ENCODE results near the gene RASGEF1B. TPM values are rescaled to one million over a fixed set of nuclear protein-coding genes. Genes with fewer than 3 reads are reported as not detected.

Gene RASGEF1B
- total and polyA plus RNA-seq, 9 of the 15 experiments (the other 6 are each of a cell fraction or from before 2014, with no cell fraction given) = 0.04 to 0.57 (median 0.22) TPM

DNA sequence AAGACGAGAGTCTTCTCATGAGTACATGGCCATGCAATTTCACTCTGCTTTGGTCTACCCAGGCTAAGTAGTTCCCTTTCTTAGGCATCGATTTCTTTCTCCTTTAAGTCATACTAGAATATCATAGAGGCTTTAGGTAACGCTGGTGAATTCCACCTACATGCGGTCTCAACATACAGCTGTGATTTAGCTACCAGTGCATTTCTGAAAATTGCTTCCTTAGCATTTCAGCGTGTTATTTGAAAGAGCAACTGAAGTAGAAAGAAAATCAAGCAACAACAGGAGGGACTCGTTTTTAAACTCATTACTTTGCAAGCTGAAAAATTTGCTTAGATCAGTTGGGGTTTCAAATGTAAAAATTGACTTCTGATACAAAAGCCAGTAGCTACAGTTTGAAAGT is 48.1 kb upstream of the RASGEF1B start (continued):
- TF ChIP-seq TSHZ1 (CRISPR knock-in tag; IDR thresholded peaks at IDR 0.05) (no peak), STAT5A (IDR thresholded peaks at IDR 0.05; ENCODE audit: borderline replicate concordance, low read length) (no peak)

DNA sequence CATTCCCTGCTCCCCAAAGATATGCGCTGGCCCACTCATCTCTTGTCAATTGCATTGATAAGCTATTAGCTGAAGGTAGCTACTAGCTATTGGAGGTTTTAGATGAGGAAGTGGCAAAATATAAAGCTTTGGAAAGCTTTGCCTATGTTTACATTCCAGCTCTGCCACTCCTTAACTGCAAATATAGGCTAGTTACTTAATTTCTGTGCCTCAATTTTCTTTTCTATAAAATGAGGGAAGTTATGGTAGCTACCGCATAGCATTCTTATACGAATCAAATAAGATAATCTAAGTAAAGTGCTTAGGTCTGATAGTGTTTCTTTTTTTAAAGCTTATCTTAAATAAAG is 47.7 kb upstream of the RASGEF1B start:
- no peaks in the 10 kb centered on the region for H3K79me2 ChIP-seq (ENCODE audit: control insufficient read depth, insufficient read depth, low read length)
- BruUV-seq (replicated peaks) = no TSS peak
- no peaks in the 10 kb centered on the region for H3K9me3 ChIP-seq (replicated peaks; ENCODE audit: control insufficient read depth, insufficient read depth, low read depth, low read length)
- no peaks in the 10 kb centered on the region for H3K36me3 ChIP-seq (ENCODE audit: control insufficient read depth, insufficient read depth, low read length)
- FAIRE-seq = no peak
- no peak for ATAC-seq
- no peaks in the 10 kb centered on the region for H3K27me3 ChIP-seq (ENCODE audit: control insufficient read depth in 2 of 2, insufficient read depth in 2 of 2, low read length in 2 of 2)
- TF ChIP-seq MECOM (CRISPR knock-in tag; IDR thresholded peaks at IDR 0.05) (no peak), GTF2B (IDR thresholded peaks at IDR 0.05; ENCODE audit: extremely low read depth, insufficient read length) (no peak), HOXB6 (CRISPR knock-in tag; IDR thresholded peaks at IDR 0.05; ENCODE audit: borderline replicate concordance) (no peak), PTTG1 (tag; IDR thresholded peaks at IDR 0.05; ENCODE audit: low read depth) (no peak)
- H4K20me1 ChIP-seq (replicated peaks; ENCODE audit: control insufficient read depth, insufficient read depth, low read length) = no peaks in the 10 kb centered on the region
- ChIA-PET CTCF (ENCODE audit: low intra/inter-chr PET ratio) (no interaction called here), POLR2A (interaction anchor here (0.6 kb wide), 1 partner anchor 1483 kb away, joined by 3 read pairs; no protein-coding TSS in a partner anchor)
- DNase-seq (ENCODE audit: extremely low read depth in 1 of 4, low spot score in 3 of 4) = no peak
- H3K4me1 ChIP-seq (replicated peaks in 1 of 2; ENCODE audit: control insufficient read depth in 2 of 2, insufficient read depth in 2 of 2, low read length in 2 of 2) = no peaks in the 10 kb centered on the region
- no peak overlapping the region for H3K27ac ChIP-seq (ENCODE audit: extremely low read depth, low read depth, low read length)
- H3K9me1 ChIP-seq (ENCODE audit: control insufficient read depth, insufficient read depth, low read length) = no peaks in the 10 kb centered on the region
- in situ Hi-C loops (cut with MboI) (no loop called here), intact Hi-C loops (cut with micrococcal nuclease) (no loop called here)
- no peak overlapping the region for H3K4me3 ChIP-seq
- WGBS (ENCODE audit: insufficient coverage, low coverage, missing lambda C conversion rate) = 10% methylated on average over 3 of the region's 3 CpGs
- no peak overlapping the region for H3K9ac ChIP-seq (ENCODE audit: insufficient read depth in 1 of 2, low read depth in 2 of 2, low read length in 2 of 2)
- no peak overlapping the region for H2AFZ ChIP-seq (ENCODE audit: low read depth, low read length)
- no peak overlapping the region for H3K4me2 ChIP-seq (ENCODE audit: insufficient read depth, low read length)

Data from K562 (cell line).